Activated T-cell treated with anti-CD3 and anti-CD28 coated beads for 1 hour (primary cell): ENCODE results near the gene STAT4.
A peak's percentile ranks its signal among the peaks of the same experiment; 100 is the strongest.

ENCODE experiments used
- DNase-seq: peaks from one replicate; pipeline ENCODE4 v3.0.0-alpha.2; 2020; ENCODE audit warnings: low read depth

STAT4 gene

DNA sequence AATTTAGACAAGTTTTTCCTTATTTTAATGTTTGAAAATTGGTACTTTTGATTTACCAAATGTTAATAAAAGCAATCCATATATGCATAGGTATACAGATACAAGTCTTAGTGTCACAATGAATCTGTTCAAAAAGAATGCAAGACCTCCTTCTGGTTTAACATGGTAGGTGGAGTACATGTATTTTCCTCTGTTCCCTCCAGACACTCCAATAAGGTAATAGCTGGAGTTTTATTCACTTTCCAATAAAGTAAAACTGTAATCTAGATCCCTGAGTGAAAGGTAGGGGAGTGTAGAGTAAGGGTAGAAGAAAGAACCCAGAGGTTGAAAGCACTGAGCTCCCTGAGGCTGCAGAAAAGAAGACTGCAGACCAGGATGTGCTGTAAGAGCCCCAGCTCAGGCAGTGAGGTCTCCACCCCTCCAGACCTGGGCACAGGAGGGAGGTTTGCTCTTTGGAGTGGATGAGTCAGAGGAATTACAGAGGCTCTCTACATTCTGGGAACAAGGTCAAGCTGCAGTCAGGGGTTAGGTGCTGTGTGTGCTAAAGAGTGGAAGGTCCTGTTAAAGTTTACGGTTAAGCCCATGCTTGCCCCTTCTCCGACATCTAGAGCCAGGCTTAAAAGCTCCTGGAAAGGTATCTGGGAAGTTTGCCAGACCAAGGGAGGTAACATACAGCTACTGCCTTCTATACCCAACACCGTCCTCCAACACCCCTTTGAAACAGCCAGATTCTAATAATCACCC is 109.2 kb downstream of the STAT4 start:
- no peak for DNase-seq

DNA sequence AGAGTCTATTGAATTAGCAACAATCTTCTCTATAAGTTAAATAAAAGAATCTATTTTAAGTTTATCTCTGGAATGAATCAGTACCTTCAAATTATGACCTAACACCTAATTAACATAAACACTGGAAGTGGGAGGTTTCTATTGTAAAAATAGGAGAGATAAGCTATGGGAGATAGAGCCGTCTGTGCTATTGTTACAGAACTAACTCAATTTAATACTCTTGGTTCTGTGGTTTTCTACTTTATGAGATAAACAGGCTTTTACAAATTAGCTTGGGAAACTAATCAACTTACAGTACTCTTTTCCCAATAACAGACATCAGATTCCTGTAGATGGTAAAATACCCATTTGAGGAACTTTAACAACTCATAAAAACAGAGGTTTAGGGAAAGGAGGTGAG is 111.2 kb downstream of the STAT4 start:
- no peak for DNase-seq

DNA sequence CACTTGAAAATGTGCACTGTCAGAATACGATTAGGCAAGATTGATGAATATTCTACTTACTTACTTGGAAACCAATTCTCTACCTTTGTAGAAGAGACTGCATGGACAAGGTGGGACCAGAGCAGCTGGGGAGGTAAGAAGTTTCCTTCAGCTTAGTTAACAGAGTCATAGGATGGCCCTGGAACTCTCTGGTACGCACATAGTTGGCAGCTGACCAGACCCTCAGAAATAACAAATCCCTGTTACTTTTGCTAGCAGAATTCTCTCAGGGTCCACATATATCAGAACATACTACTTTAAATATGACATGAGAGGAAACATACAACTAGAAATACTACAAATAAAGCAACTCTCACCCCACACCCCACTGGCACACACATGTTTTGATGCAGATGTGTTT is 112.1 kb downstream of the STAT4 start:
- DNase-seq: no peak

DNA sequence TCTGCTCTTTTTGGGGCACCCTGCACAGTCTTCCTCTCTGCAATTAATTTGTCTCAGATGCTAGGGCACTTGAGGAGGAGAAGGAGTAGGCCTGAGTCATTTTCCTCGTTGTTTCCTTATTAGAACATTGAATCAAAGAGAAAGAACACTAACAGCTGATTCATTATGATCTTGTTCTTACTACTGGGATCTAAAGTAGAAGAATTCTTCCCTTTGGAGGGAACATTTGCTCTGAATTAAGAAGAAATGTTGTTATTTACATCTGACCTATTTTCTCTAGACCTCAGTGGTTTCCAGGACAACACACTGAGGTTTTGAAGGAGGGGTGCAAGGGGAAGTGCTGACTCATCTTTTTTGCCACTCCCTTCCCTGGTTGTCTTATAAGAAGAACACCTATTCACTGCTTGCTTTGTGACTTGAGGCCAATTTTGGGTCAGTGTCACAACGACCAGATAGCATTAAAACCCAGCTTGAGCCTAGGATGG is 112.5 kb downstream of the STAT4 start:
- DNase-seq: no peak

DNA sequence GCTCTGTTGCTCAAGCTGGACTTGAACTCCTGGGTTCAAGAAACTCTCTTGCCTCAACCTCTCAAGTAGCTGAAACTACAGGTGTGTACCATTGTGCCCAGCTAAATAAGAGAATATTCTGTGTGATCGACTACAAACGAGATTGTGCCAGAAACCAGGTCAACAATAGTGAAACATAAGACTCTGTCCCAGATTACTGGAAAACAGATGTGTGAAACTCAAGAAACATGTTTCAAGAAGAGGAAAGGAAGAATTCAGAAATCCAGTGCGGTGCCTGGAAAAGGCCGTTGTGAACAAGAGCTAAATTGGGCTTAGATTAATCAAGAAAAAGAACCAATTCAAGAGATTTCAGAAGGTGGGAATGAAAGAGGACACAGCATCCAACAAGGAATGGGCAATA is 113.4 kb downstream of the STAT4 start:
- DNase-seq: no peak

DNA sequence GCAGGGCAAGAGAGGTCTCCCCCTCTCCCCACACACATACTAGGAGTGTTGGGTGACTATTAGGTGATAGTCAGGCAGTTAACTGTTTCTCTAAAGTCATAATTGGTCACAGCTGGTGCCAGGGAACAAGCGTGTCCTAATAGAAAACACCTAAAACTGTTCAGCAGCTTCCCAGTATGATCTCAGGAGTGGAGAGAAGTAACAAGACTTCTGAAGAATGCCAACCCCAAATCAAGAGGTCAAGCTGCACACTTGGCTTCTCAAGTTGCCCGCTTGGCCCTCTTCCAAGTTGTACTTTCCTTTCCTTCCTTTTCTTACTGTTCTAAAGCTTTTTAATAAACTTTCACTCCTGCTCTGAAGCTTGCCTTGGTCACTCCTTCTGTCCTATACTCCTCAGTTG is 114.4 kb downstream of the STAT4 start:
- no peak for DNase-seq

DNA sequence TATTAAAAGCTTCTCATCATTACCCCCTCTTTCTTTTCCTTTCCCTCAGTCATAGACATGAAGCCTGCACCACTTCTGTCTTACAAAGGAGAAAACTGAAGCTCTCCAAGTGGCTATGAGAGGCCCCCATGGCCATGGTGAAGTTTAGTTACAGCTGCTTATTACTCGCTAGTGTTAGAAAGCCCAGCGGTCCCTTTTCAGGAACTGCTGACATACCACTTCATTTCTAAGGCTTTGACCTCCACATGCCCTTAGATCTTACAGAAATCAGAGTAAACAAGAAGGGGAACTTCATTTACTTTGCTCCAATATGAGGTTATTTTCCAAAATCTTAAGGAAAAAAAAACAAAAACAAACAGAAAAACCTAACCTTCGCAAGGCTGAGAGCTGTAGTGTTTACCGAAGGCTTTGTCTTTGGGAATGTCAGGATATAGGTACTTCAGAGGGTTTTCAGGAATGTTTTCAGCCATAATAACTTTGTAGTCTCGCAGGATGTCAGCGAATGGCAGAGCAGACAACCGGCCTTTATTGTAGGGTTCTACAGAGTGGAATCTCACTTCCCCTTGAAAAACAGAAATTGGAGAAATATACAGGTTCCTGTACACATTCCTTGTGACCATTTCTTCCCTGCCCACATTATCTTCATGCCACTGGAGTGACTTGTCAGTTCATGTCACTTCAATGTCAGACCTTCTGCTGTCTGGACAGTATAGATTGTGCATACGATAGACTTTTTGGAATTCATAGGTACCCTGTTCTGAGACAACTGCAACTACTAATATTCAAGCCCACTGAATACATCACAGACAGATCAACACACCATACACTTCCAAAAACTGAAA is 118.0 kb downstream of the STAT4 start:
- DNase-seq: no peak

DNA sequence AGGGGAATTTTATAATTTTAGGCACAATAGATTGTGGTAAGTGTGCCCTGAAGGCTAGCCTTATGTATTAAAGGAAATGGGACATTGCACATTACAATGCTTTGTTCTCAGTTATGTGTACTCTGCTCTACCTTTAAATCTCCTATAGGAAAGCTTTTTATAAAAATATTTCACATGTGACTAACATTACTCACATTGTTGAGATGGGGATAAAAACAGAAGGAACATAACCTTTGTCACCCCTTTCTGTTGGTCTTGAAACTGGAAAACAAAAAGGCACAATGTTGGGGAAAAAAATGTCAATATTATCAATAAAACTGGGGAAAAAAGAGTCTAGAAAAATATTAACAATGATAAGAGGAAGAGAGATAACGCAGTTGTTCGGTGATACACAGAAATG is 119.5 kb downstream of the STAT4 start:
- DNase-seq: no peak

DNA sequence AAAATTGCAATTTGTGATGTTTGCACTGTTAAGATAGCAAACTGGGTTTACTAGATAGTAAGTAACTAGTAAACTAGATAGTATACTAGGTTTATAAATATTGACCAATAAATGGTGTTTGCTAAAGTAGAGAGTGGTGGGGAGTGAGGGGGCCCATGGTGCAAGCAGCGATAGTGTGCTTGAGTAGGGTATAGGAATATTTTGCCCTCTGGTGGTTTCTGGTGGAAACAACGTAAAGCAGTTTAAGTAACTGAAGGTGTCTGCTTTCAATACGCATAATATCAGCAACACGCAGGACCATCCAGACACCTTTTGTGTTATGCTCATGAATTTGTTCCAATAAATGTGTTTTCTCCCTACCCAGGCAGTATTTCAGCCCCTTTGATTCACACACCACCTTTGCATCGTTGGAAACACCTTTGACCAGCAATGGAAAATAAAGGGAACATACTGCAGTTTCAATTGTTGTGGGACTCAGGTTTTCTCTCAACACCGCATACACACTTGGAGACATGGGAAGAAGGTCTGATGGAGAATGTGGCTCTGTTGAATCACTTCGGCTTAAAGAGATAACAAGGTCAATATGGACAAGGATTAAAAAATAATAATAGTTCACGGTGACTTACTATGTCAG is 120.2 kb downstream of the STAT4 start:
- no peak for DNase-seq

DNA sequence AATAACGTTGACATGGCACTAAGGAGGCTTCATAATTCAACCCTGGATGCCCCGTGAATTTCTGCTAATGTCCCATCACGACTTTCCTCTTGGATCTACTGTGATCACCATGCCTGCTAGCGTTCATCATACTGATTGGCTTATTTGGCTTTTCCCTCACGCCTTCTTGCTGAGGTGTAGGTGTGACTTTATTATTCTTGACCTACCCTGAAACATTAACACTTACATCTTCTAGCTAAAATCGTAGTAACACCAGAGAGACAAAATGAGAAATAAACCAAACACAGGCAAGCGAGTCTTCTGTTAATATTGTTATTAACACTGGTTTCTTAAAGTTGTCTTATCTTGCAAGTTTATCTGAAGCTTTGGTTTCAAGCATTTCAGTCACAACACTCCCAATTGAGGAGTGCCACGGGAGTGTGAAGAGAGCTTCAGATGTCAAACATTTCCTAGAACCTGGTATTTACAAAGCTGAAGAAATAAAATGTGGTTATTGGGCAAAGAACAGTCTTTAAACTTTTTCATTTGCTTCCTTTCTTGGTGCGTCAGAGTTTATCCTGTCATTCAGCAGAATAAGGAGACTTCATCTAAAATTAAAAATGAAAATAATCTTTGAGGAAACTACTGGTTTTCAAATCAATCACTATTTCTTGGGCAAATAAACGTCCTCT is 121.4 kb downstream of the STAT4 start:
- no peak for DNase-seq

DNA sequence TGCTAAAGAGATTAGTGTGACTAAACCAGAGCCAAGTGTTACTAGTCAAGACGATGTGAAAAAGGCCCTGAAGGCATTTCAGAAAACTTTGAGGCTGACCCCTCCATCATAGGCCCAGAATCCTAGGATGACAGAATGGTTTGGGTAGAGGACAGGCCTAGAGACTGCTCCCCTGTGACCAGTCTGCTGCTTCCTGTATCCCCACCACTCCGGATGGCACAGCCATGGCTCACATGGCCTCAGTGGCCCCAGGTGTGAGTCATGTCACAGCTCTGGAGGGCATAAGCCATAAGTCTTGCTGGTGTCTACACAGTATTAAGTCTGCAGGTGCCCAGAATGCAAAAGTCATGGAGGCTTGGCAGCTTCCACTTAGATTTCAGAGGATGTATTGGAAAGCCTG is 124.4 kb downstream of the STAT4 start:
- DNase-seq: no peak

DNA sequence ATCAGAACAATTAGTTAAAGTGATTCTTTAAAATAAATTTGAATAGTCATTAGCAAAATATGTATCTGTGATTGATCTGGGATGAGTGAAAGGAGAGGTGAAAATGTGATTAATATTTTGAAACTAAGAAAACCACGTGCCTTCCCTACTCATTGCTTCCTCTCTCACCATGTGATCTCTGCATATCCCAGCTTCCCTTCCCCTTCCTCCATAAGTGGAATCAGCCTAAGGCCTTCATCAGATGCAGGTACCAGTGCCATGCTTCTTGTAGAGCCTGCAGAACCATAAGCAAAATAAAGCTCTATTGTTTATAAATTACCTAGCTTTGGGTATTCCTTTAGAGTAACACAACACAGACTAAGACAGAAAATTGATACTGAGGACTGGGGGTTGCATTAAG is 125.7 kb downstream of the STAT4 start:
- DNase-seq: no peak

DNA sequence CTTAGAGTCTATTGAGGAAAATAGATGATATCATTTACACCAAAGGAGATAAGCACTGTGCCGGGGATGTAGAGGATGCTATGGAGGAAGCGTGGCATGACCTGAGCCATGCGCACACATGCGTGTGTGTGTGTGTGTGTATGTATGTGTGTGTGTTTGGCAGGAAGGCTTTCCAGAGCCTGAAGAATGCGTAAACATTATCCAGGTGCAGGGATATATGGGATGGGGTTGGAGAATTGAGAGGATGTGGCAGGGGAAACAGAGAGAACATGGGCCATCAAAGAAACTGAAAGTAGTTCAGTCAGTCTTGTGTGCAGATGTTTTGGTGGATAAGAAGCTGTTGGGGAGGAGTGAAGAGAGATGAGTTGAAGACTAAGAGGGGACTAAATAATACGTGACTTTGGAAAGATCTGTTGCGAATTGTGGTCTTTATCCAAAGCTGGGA is 127.5 kb downstream of the STAT4 start:
- DNase-seq: no peak

DNA sequence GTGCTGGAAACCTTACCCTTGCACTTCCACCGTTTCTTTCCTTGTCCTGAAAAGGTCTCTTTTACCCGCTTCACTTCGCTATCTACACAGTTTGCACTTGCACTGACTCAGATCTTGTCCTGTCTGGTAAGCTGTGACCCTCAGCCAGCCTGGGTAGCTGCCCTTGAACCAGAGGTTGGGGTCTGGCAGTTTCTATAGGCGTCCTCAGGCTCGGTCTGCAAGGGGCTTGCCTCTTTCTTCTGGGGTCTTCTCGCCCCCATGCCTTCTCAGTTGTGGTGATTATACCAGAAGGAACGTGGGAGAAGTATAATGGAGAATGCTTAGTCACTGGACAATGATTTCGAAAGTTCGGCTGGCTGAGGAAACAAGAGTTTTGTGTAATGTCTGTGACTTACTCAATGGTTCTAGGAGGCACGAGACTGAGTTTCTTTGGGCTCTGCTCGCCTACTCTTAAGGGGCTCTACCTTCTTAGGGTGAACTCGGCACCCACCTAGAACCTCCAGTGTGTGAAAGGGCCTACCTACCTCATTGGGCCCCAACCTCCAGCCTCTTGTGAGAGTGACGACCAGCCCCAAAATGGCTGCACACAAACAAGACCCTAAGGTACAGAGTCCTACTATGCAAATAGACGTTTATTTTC is 129.9 kb downstream of the STAT4 start:
- no peak for DNase-seq

DNA sequence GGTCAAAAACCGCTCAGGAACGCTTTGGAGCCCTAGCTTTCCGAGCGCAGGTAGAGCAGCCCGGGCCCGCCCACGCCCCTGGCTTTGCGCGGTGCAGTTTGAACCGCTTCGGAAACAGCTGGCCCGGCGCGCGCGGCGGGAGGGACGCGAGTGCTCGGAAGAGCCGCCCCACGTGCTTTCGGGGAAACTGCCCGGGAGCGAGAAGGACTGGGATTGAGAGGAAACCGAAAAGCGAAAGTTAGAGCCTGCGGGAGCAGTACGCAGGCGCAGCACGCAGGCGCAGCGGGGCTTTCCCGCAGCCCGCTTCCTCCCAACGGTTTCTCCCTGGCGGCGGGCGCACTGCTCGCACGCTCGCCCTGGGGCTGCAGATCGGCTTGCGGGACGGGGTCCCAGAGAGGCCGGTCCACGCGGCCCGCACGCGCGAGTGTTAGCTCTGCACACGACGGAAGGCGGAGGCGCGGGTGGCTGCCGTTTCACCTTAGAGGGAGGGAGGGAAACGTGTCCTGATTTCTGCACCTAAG is 130.5 kb downstream of the STAT4 start:
- peak; percentile 94 for DNase-seq

DNA sequence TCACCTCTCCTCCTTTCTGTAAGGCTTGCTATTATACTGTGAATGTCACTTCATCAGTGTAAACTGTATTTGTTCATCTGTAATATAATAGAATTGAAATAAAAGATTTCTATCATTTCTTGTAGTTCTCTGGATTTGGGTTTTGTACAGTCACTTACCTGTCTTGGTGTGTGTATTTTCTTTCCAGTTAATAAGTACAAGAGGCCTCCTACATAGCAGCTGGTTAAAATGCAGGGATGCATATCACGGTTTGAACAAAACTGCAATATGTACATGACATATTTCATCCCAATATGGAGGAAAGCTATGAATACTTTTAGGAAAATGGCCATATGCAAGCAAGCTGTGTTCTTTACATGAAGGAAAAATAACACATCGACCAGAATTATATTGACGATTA is 131.4 kb downstream of the STAT4 start:
- no peak for DNase-seq

DNA sequence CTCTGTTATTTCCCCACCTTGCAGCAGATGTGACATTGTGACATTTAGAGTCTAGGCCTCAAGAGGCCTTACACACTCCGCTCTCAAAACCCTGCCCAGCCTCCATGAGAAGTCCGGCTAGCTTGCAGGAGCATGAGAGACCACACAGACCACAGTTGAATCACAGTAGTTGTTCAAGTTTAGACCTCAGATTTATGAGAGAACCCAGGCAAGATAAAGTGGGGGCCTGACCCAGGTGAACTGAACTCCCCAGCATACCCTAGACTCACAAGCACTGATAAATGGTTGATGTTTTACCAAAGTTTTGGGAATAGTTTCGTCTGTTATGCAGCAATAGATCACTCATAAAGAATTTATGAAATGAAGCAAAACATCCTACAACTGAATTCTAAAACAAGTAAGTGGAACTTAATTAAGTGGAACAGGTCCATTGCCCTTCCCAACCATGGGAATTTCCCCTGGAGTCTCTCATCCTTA is 132.1 kb downstream of the STAT4 start:
- DNase-seq: no peak

DNA sequence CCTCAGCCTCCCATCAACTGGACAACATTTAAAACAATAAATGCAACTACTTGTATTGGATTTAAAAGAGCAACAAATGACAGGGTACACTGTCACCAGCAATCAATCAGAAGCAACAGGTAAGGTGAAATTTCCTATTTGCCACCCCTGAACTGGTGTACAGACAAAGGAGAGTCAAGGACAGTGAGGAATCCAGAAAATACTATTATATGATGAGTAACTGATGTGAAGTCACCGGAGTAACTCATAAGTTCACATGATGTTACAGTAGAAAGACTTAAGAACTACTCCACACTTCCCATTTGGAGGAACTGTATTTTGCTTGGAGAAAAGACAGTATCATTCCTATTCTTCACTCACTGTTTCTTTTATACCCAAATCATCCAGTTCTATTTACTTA is 132.7 kb downstream of the STAT4 start:
- no peak for DNase-seq

DNA sequence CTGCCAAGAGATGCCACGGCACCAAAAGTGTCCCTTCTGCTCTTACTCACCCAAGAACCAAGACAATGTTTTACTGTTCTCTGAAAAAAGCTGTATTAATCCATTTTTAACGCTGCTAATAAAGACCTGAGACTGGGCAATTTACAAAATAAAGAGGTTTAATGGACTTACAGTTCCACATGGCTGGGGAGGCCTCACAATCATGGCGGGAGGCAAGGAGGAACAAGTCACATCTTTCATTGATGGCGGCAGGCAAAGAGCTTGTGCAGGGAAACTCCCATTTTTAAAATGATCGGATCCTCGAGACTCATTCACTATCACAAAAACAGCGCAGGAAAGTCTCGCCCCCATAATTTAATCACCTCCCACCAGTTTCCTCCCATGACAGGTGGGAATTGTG is 135.0 kb downstream of the STAT4 start:
- no peak for DNase-seq

DNA sequence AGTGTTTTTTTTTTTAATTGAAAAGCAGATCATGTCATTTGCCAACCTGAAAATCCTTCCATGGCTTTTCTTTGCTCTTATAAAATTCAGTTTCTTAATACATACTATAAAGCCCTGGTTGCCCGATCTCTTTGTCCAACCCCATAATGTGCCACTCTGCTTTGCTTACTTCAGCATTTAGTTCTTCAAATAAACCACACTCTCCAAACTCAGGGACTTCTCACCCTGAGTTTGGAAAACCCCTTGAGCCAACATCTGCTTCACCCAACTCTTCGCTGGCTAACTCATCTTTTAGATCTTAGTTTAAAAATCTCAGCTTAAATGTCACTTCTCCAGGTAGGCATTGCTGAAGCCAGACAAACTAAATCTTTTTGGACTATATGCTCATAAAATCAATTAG is 135.6 kb downstream of the STAT4 start:
- DNase-seq: no peak

DNA sequence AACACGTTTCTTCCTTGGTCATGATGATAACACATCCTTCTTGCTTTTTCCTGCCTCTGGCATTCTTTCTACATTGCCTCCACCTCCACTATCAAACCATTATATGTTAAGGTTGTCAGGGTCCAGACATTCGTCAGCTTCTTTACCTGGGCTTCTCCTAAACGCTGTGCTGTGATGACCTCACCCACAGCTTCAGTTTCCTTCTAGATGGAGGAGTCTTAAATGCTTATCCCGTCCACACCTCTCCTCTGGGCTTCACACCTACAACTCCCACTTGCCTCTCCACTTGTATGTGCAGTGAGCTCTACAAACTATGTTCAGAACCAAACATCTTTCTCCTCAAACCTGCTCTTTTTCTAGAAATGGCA is 136.2 kb downstream of the STAT4 start:
- no peak for DNase-seq
